Caki2 (cell line): ENCODE data around the gene AHDC1. TPM values are rescaled to one million over a fixed set of nuclear protein-coding genes. Genes with fewer than 3 reads are reported as not detected.

Experiments used
- DNase-seq: peaks from one replicate; pipeline ENCODE4 v3.0.0-alpha.2; 2015; ENCODE audit warnings: low read depth
- in situ Hi-C: cut with HindIII; loops from 2 replicates; pipeline ENCODE4 v1.10.0; 2016; ENCODE audit warnings: low sequenced_read_pairs, low pct_unique_long_range_greater_than_20kb, mixed read lengths
- total RNA-seq: library from RNA; depleted of rRNA; stranded (reverse); fragments of >200 nt; shearing (Covaris generic); gene quantifications from 2 replicates; pipeline ENCODE4 v1.2.3, GENCODE V29; 2014; ENCODE audit warnings: low replicate concordance

AHDC1 gene
- total RNA-seq, 1 experiment from 2014 or later: 0.41 TPM

DNA sequence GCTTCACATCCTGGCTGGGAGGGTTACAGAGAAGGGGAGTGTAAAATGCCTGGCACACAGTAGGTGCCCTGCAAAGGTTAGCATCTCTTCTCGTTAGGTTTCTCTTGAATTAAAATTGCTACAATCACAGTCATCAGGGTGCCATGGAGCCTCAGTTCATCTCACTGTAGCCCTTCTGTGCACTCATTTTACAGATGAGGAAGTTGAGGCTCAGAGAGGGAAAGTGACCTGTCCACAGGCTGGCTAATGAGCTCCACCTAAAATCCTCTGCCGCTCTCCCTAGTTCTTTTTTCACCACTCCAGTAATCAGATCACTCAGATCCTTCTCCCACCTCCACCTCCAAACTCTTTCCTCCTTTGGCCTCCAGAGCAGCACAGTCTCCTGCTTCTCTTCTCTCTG lies 13.5 kb upstream of the AHDC1 start:
- in situ Hi-C loops: no loop called here
- DNase-seq: no peak

DNA sequence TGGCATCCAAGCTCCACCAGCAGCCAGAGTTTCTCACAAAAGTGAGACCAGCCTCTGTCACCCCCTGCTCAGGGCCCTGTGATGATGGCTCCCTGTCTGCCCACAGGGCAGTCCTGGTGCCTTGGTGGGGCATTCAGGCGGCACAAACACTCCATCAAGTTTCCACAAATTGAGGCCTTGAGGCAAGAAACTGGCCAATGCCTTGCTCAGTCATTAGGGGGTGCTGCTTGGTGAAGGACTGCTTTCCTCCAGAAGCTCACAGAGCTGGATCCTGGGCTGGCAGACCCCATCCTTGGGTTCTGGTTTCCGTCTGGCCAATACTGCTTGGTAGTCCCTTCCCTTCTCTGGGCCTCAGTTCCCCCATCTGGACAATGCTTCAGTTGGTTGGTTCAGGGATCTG lies 12.5 kb upstream of the AHDC1 start:
- in situ Hi-C loops: no loop called here
- DNase-seq: no peak

DNA sequence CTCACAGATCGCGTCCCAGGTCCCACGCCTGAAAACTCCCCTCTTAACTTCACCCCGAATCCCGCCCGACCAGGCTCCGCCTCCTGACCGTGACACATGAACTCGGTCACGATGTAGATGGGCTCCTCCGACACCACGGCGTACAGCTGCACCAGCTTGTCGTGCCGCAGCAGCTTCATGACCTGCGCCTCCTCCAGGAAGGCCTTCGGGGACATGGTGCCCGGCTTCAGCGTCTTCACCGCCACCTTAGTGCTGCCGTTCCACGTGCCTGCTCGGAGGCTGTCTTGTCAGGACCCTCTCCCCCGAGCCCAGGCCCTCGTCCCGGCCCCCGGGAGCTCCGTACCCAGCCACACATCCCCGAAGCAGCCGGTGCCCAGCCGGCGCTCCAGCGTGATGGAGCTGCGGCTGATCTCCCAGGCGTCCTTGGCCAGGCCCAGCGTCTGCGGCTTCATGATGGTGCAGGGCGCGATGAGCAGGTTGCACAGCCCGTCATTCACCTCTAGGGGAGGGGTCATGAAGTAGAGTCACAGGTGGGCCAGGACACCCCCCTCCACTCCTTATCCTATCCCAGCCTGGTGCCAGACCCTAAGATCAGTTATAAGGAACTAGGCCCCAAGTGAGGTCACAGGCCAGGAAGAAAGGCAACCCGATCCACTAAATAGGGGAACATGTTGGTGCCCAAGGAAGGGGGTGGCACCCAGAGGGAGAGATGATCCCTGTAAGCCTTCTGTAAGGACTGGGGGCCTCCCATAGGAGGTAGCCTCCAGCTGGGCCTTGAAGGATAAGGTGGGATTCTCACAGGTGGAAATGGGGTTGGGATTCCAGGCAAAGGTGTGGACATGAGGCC lies 11.6 kb upstream of the AHDC1 start:
- no peak for DNase-seq
- in situ Hi-C loops: no loop called here

DNA sequence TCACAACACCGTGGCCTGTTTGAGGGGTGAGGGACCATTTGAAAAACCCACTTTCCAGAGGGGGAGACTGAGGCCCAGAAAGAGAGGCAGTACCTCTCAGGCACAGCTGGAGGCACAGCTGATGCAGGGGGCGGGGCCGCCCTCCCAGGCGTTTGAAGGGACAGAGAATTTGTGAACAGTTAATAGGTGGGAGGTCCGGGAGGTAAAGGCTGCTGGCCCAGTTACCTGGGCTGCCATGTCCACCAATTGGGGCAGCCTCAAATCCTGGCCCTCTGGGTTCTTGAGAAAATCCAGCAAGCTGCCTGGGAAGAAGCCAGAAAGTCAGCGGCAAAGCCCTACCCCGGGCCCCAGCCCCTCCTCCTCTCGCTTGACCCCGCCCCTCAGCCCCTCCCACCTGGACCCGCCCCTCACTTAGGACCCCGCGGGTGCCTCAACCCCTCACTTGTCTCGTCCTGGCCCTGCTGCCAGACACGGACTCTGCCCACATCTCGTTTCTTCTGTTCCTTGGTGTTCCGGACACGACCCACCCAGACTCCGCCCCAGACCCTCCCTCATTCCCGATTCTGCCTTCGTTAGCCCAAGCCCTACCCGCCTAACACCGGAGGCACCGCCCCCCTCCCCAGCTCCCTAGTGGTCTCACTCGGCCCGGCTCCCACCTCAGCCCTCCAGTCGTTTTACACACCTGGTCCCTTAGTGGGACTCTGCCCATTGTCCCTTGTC lies 10.8 kb upstream of the AHDC1 start:
- DNase-seq: no peak
- in situ Hi-C loops: no loop called here

DNA sequence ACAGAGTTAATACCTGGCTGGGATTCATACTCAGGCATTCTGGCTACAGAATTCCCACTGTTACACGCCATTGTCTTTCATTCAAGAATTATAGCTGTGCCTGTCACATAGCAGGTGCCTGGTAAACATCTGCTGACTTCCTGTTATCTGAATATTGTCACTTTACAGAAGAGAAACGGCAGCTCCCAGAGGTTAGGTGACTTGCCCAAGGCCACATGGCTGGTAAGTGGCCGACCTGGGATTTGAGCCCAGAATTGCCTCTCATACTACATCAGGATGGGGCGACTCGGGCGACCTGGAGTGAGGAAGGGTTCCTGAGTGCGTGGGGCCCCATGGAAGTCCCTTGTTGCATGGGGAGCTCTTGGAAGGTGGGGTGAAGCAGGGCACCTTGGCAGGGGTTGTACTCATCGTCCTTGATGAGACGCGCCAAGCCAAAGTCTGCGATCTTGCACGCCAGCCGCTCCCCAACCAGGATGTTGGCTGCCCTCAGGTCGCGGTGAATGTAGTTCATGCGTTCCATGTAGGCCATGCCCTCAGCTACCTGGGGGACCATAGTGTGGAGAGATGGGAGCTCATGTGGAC lies 10.2 kb upstream of the AHDC1 start:
- in situ Hi-C loops: no loop called here
- DNase-seq: no peak

DNA sequence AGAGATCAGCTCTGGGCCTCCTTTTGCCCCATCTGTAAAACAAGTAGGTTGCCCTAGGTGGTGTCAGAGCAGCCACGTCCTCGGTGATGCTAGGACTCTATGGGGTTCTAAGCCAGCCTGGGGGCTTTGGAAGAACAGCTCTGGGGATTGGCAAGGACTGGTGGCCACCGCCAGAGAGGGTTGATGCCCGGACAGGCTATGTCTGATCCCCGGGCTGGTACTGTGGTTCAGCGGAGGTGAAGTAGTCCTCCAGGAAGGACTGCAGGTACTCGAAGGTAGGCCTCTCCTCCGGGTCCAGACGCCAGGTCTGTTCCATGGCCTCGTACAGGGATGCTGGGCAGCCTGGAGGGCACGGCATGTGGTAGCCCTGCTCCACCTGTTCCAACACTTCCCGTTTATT lies 8.8 kb upstream of the AHDC1 start:
- no peak for DNase-seq
- in situ Hi-C loops: no loop called here

DNA sequence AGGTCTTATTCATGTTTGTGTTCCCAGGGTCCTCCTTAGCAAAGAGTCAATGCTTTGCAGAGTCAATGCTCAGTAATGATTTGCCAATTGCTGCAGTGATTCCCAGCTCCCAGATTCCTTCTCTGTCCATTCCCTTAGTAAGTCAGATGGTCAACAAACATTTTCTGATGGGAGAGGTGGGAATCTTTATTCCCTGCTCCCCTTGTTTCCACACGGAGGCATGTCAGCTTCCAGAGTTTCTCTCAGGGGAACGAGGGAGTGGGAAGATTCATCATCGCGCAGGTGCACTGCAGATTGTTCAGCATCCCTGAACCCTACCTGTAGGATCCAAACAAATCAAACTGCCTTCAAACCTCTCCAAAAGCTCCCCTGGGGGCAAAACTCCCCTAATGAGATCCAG lies 7.5 kb upstream of the AHDC1 start:
- DNase-seq: no peak
- in situ Hi-C loops: no loop called here

DNA sequence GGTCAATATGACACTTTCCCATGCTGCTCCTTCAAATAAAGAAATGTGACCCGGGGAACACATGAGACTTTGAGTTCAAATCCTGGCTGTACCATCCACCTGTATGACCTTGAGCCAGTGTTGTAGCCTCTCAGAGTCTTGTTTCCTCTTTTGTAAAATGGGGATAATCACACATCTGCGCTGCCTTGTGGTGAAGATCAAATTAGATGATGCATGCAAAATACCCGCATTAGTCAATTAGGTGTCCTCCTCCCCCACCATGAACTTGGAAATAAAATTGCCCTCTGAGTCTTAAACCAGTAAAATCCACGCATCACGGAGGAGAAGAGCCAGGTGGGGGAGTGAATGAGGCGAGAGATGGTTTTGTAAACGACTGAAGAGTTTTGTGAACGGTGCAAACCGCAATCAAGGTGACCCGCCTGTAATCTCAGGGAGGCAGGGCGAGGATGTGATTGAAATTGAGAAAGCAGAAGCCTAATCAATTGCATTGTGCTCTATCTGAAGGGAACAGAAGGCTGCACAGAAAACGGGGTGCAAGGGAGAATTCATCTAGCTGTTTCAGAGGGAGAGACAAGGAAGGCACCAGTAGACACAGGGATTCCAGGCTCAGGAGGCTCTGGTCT lies 5.8 kb upstream of the AHDC1 start:
- no peak for DNase-seq
- in situ Hi-C loops: no loop called here

DNA sequence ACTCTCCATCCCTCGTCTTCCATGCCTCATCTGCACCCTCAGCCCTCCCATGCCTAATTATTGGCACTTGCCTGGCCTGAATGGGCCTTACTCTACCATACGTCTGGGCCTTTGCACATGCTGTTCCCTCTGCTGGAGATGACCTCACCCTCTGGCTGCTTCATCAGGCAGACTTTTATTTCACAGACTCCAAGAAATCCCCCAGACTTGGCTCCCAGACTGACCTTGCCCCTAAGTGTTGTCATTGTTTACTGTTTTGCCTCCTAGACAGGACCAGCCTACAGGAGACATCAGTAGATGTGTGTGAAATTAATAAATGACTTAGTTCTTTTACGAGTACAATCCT lies 5.2 kb upstream of the AHDC1 start:
- DNase-seq: no peak
- in situ Hi-C loops: no loop called here

DNA sequence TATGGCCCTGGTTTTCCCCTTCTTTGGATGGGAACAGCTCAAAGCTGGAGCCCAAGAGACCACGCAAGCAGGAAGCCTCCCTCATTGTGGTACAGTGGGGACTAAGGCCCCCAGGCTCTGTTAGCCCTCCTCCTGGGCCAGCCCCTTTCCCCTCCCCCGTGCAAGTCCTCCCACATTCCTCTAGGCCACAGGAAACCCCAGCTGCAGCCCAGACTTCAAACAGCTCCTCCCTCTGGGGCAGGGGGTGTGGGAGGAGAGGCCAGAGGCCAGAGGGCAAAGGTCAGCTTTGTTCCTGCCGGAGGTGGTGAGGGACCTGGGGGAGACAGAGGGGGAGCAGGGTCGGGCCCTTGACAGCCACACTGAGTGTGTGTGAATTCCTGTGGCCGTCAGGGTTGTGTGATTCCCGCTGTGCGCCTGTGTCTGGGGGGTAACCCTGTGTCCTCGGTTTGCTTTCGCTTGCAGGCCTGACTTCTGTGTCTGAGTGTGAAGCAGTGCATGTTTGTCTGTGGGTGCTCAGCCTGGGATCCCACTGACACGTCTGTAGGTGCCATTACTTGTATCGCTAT lies 3.4 kb upstream of the AHDC1 start:
- DNase-seq: no peak
- in situ Hi-C loops: no loop called here

DNA sequence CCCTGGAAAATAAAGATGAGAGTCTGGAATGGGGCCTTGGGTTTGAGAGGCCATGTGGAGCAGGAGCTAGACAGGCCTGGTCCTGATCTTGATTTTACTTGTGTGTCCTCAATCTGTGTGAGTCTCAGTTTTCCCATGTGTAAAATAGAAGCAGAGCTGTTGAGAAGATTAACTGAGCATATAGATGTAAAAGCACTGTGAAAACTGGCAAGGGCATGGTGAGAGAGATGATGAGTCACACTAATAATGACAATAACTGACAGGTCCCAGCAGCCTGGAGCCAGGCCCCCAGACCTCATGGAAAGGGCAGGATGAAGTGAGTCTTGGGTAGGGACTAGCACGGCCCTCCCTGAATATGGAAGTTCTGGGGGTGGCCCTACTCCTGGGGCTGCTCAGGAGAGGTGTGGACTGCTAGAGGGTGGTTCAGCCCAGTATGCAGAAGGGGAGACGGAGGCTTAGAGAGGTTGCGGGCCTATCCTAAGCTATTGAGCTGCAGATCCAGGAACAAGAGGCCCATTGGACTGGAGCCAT lies 2.8 kb upstream of the AHDC1 start:
- in situ Hi-C loops: no loop called here
- DNase-seq: peak; percentile 48

DNA sequence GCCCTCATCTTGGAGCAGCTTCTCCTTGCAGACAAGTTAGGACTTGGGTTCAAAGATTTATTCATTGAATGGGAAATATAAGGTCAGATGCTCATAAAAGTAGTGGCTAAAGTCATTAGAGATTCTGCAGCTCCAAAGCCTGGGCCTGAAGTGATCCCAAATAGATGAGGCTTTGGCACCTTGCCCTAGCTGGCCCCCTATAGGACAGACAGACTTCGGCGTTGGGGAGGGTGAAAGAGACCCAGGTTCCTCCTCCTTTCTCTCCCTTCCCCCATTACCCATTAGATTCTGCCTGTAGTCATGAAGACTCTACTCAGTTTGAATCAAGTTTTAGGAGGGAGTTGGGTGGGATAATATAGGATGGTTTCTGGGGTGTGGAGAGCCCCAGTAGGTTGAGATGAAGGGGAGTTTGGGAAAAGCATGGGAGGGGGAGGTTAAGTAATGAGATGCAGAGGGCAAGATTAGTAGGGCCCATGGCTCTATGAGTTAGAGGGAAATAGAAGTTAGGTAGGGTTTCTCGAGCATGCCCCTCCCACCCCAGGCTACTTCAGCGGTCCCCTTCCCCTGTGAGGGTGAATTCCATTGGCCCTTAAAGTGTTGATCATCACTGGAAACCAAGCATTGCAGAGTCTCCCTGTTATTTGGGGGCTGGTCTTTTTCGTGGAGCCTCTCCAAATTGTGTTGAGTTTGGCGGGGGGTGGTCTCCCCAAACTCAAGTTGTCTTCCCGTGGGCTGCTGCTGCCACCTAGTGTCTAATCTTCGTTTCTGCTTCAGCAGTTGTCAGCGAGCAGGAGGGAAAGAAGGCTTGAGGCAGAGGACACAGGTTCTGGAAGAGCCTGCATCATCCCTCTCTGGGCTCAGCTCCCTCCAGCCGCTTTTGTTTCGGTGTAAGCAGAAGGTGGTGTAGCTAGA lies 2.1 kb upstream of the AHDC1 start:
- in situ Hi-C loops: no loop called here
- peak; percentile 50 for DNase-seq

DNA sequence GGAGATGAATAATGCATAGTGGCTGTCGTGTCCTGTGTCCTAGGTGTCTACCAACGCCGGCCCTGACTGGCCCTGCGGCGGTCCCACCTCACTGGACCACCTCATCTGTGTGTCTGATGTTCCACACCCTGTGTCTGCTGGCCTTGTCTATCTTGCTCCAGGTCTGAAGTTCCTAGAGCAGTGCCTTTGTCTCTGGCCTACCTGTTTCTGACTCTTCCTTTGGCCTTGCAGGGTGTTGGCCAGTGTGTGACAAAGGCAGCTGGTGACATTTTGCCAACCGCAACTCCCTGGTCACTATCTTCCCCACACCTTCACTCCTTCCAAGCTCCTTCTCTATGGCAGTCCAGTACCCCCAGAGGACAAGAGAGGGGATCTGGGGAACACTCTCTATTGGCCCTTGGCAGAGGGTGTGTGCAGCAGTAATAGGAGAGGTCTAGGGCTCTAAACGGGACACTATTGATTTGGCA lies 1.4 kb upstream of the AHDC1 start:
- DNase-seq: no peak
- in situ Hi-C loops: no loop called here

DNA sequence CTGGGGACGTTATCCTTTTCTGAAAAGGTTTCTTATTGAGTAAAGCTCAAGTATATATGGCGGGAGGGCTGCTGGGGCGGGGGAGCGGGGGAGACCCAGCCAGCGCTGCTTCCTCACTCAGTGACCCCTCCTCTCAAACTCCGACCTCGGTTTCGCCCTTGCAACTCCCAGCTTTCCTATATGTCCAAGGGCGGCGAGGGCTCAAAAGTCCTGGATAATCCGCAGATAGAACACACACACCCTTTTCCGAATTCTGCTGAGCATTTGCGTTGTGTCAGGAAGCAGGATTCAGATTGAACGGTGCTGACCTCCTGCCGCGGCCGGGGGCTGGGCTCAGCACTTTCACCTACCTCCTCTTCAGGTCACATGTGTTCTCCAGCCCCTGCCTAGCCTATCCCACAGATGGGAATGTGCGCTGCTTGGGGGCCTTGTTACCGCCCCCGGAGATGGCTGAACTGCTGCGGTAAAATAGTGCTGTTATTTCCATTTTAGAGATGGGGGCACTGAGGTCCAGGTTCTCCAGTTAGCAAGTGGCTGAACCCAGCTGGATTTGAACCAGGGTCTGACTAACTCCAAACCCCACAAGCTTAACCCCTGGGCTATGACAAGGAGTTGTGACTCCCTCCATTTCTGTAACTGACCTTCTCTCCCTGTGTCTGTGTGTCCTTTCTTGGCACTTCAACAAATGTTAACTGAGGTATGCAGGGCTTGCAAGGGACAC lies 795 bp upstream of the AHDC1 start:
- DNase-seq: no peak
- in situ Hi-C loops: no loop called here

DNA sequence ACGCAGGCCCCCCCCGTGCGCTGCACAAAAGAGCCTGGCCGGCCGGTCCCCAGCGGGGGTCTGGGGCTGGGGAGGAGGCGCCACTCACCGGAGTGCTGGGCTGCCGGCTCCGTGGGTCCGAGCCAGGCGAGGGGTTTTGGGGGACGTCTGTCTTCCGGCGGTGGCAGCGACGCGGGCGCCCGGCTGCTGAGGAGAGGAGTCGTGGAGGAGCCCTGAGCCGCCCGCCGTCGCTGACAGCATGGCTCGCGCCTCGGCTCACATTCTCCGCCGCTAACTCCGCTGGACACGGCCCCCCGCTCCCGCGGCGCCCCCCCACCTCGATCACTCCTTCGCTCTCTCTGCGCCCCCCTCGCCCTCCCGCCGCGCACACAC lies 649 bp downstream of the AHDC1 start:
- peak; percentile 25 for DNase-seq
- in situ Hi-C loops: no loop called here

DNA sequence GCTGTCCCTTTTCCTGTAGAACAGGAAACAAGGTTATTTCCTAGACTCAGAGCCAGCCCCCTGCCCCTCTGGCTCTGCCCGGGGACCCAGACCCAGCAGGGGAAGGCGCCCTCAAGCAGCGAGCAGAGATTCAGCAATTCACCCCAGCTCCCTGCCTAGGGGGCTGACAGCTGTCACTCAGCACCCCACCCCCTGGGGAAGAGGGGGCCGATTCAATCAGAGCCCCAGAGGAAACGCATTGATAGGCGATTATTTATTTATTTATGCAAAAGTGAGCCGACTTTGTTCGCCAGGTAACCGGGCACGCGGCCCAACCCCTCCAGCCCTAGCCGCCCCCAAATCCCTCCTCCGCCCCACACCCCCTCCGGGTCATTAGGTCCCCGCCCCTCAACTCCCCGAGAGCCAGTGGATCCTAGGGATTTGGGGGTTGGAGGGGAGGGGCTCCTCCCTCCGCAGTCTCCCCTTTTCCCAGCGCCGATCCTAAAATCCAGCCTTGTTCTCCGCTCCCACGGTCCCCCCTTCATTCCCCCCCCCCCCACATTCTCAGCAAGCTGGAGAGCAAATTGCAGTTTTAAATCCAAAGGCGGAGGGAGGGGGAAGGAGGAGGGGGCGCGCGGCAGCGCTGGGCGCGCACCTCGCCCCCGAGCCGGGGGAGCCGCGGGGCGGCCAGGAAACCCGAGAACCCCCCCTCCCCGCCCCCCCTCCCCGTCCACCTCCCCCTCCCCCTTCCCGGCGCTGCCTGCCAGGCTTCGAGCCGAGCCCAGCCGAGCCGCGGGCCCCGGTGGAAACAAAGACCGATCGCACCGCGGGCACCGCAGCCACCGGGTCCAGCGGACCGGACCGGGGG lies 1.3 kb downstream of the AHDC1 start:
- no peak for DNase-seq
- in situ Hi-C loops: no loop called here
